ENCODE results near the gene DPH1.

Gene DPH1

DNA sequence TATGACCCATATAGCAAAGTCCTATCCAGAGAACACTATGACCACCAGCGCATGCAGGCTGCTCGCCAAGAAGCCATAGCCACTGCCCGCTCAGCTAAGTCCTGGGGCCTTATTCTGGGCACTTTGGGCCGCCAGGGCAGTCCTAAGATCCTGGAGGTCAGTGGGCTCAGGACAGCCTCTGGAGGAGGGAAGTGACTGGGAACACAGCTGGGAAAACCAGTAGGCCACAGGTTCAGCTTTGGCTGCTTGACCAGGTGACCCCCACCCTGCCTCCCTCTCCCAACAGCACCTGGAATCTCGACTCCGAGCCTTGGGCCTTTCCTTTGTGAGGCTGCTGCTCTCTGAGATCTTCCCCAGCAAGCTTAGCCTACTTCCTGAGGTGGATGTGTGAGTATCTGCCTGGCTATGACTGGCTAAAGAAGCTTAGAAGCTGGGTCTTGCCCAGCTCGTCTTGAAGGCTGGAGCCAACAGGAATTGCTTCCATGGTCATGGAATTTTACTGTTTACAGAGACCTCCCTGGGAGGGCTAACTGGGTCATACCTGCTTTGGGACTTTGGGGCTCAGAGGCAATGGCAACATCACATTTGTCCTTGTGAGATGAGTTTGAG is 10.4 kb downstream of the DPH1 start:
- TF ChIP-seq, protein P1, sequence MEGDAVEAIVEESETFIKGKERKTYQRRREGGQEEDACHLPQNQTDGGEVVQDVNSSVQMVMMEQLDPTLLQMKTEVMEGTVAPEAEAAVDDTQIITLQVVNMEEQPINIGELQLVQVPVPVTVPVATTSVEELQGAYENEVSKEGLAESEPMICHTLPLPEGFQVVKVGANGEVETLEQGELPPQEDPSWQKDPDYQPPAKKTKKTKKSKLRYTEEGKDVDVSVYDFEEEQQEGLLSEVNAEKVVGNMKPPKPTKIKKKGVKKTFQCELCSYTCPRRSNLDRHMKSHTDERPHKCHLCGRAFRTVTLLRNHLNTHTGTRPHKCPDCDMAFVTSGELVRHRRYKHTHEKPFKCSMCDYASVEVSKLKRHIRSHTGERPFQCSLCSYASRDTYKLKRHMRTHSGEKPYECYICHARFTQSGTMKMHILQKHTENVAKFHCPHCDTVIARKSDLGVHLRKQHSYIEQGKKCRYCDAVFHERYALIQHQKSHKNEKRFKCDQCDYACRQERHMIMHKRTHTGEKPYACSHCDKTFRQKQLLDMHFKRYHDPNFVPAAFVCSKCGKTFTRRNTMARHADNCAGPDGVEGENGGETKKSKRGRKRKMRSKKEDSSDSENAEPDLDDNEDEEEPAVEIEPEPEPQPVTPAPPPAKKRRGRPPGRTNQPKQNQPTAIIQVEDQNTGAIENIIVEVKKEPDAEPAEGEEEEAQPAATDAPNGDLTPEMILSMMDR (IDR thresholded peaks at IDR 0.05; ENCODE audit: low read depth, low read length): no peak
- DNase-seq (ENCODE audit: extremely low read depth, low read depth): no peak

DNA sequence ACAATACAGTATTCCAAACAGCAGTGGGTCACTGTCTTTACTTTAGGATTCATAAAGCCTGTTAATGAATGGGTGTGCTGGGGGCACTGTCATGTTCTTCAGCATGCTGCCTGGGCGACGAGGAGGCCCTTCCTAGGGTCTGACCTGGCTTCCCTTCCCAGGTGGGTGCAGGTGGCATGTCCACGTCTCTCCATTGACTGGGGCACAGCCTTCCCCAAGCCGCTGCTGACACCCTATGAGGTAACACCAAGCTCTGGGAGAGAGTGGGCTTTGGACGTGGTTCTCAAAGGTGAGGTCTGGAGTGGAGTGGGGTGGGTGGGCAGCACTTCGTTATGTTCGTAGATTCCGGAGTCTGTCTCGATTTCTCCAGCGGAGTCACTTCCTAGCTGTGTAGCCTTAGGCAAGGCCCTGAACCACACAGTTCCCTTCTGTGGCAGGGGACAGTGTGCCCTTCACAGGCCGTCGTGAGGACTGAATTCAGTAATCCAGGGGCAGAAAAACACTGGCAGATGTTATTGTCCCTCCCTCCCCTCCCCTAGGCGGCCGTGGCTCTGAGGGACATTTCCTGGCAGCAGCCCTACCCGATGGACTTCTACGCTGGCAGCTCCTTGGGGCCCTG is 11.1 kb downstream of the DPH1 start:
- TF ChIP-seq, protein P1 (IDR thresholded peaks at IDR 0.05; ENCODE audit: low read depth, low read length): no peak
- DNase-seq (ENCODE audit: extremely low read depth, low read depth): no peak

DNA sequence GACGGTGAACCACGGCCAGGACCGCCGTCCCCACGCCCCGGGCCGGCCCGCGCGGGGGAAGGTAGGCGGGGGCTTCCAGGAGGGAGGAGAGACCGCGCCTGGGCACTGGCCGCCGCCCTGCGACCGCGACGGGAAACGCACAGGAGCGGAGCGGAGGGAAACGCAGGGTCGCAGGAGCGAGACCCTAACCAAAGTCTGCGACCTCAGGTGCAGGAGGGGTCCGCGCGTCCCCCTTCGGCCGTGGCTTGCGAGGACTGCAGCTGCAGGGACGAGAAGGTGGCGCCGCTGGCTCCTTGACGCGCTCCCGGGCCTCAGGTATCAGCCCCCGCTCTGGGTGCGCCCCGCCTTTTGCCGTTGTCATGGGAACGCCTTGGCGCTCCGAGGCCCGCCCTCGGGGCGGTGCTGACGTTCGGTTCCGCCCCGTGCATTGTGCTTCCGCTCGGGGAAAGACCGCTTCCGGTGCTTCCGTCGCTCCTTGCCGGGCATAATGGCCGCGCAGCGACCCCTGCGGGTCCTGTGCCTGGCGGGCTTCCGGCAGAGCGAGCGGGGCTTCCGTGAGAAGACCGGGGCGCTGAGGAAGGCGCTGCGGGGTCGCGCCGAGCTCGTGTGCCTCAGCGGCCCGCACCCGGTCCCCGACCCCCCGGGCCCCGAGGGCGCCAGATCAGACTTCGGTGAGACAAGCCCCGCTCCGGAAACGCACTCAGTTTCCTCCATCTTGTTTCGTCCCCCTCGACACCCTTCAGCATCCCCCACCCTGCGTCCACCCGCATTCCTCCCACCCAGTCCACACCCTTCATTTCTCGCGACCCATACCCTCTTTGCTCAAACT is 11.8 kb downstream of the DPH1 start, which contains the start of gene OVCA2:
Gene OVCA2, plus strand, starts transcription at position 462 of the 829 bp plus-strand sequence. Its CDS starts 26 bp downstream, at position 488.
- DNase-seq (ENCODE audit: extremely low read depth, low read depth): peak; percentile 83
- TF ChIP-seq, protein P1 (IDR thresholded peaks at IDR 0.05; ENCODE audit: low read depth, low read length): peak; percentile 52

DNA sequence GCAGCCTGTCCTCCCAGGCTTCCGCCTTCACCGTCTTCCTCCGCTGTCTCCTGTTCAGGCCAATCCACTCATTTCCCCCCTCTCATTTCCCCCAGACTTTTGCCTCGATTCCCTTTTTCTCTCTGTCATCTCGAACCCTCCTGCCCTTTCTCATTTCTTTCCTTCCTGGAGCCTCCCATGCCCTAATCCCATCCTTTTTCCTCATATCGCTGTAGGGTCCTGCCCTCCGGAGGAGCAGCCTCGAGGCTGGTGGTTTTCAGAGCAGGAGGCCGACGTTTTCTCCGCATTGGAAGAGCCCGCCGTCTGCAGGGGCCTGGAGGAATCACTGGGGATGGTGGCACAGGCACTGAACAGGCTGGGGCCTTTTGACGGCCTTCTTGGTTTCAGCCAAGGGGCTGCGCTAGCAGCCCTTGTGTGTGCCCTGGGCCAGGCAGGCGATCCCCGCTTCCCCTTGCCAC is 12.5 kb downstream of the DPH1 start:
- no peak for DNase-seq (ENCODE audit: extremely low read depth, low read depth)

DNA sequence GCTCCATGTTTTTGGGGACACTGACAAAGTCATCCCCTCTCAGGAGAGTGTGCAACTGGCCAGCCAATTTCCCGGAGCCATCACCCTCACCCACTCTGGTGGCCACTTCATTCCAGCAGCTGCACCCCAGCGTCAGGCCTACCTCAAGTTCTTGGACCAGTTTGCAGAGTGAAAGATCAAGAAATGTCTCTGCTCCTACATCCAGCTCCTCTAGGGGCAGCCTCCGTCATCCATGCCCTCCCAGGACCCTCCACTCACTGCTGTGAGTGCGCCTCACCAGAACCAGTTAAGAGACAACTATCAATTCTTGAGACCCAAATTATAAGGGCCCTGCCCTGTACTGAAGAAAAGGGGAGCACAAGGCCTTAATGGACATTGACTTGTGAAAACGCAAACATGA is 13.0 kb downstream of the DPH1 start:
- TF ChIP-seq, protein P1 (IDR thresholded peaks at IDR 0.05; ENCODE audit: low read depth, low read length): no peak

More for the DNA sequence above, 12.5 kb downstream of the DPH1 start:
- TF ChIP-seq, protein P1 (IDR thresholded peaks at IDR 0.05; ENCODE audit: low read depth, low read length): peak; percentile 42

DNA sequence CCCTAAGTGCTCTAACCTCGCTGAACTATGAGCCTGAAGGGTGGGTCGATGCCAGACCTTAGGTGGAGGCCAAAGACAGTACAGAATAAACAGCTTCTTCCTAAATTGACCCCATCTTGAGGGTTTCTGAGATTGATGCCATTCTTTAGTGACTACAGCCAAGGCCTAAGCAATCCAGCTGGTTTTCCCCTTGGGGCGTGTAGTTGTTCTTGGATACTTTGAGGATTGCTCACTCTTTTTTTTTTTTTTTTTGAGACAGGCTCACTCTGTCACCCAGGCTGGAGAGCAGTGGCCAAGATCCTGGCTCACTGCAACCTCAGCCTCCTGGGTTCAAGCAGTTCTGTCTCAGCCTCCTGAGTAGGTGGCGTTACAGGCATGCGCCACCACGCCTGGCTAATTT is 13.8 kb downstream of the DPH1 start:
- no peak for DNase-seq (ENCODE audit: extremely low read depth, low read depth)
- TF ChIP-seq, protein P1 (IDR thresholded peaks at IDR 0.05; ENCODE audit: low read depth, low read length): no peak

More for the DNA sequence above, 13.0 kb downstream of the DPH1 start:
- no peak for DNase-seq (ENCODE audit: extremely low read depth, low read depth)

Measured in AG09319 (cell line).